NB4 (cell line): ENCODE measurements around the gene NT5M.

ENCODE experiments used
- TF ChIP-seq, protein P1 (sequence below): IDR thresholded peaks from one replicate; pipeline ENCODE4 v1.5.1; 2012; ENCODE audit warnings: low read depth, low read length
- TF ChIP-seq, protein P2 (sequence below): IDR thresholded peaks from 2 replicates; pipeline ENCODE4 v1.6.1; 2011; ENCODE audit warnings: low read depth, low read length

DNA sequence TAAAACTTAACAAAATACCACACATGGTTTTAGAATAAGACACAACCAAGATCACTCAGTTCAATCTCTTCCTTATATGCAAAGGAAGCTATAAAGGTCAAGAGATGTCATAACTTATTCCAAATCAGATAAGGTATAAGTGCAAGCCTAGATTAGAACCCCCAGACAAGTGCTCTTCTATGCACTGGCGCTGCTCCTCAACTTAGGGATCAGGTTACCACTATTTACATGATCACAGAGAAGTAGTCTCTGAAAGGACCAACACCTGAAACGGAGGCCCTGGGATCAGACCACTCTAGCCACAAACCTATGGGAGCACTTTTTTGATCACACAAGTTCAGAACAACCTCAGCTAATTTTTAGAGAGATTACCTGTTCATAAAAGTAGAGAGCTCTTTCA is 38.7 kb upstream of the NT5M start:
- TF ChIP-seq, protein P1, sequence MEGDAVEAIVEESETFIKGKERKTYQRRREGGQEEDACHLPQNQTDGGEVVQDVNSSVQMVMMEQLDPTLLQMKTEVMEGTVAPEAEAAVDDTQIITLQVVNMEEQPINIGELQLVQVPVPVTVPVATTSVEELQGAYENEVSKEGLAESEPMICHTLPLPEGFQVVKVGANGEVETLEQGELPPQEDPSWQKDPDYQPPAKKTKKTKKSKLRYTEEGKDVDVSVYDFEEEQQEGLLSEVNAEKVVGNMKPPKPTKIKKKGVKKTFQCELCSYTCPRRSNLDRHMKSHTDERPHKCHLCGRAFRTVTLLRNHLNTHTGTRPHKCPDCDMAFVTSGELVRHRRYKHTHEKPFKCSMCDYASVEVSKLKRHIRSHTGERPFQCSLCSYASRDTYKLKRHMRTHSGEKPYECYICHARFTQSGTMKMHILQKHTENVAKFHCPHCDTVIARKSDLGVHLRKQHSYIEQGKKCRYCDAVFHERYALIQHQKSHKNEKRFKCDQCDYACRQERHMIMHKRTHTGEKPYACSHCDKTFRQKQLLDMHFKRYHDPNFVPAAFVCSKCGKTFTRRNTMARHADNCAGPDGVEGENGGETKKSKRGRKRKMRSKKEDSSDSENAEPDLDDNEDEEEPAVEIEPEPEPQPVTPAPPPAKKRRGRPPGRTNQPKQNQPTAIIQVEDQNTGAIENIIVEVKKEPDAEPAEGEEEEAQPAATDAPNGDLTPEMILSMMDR: no peak
- TF ChIP-seq, protein P2, sequence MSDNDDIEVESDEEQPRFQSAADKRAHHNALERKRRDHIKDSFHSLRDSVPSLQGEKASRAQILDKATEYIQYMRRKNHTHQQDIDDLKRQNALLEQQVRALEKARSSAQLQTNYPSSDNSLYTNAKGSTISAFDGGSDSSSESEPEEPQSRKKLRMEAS: no peak
